Measurements from ENCODE around the gene ATP2A1.
"Not testable (repeated sequence)": the region's sequence is repeated elsewhere in the genome, so short reads cannot be mapped to it uniquely, and the experiment has no call there.

ATP2A1 gene

GRCh38 chr16:28904363-28904762 is 26.1 kb downstream of the ATP2A1 start:
- in situ Hi-C loops (cut with HindIII; ENCODE audit: low sequenced_read_pairs), result no loop called here

DNA sequence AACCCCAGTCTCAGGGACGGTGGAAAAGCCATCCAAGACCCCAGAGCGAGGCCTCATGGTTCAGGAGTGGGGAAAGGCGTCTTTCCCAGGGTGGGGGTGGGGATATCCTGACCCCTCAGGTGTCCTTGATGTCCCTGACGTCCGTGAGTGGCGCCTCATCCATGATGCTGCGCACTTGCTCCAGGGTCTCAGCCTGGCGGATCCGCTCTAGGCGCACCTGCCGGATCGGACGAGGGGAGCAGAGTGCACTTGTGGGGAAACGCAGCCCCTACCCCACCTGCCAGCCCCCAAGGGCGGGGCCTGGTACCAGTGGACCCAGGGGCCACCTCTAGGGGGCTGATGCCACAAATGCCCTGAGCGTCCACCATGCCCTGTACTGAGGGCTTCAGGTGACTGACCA is 26.5 kb downstream of the ATP2A1 start:
- in situ Hi-C loops (cut with HindIII; ENCODE audit: low sequenced_read_pairs), result no loop called here

DNA sequence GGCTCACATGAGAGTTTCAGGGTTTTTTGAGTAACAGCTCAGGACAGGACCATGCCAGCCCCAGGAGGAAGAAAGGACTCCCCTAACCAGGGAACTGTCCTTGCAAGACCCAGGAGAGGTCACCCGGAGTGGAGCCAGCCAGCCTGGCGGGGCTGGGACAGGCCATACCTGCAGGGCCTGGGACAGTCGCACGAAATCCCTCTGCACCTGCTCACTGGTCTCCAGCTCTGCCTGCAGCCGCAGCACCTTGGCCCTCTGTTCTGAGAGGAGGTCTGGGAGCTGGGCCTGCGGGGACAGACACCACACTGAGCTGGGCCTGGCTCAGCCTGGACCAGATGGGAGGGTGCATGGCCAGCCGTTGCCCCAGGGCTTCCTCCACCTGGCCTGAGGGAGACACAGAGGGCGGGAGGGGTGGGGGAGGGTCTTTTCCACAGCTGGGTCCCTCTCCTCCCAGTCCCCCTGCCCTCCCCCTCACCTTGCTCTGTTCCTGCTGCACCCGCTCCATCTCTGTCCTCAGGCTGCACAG is 27.0 kb downstream of the ATP2A1 start:
- in situ Hi-C loops (cut with HindIII; ENCODE audit: low sequenced_read_pairs), result no loop called here

GRCh38 chr16:28905800-28906372 is 27.6 kb downstream of the ATP2A1 start:
- in situ Hi-C loops (cut with HindIII; ENCODE audit: low sequenced_read_pairs), result no loop called here

DNA sequence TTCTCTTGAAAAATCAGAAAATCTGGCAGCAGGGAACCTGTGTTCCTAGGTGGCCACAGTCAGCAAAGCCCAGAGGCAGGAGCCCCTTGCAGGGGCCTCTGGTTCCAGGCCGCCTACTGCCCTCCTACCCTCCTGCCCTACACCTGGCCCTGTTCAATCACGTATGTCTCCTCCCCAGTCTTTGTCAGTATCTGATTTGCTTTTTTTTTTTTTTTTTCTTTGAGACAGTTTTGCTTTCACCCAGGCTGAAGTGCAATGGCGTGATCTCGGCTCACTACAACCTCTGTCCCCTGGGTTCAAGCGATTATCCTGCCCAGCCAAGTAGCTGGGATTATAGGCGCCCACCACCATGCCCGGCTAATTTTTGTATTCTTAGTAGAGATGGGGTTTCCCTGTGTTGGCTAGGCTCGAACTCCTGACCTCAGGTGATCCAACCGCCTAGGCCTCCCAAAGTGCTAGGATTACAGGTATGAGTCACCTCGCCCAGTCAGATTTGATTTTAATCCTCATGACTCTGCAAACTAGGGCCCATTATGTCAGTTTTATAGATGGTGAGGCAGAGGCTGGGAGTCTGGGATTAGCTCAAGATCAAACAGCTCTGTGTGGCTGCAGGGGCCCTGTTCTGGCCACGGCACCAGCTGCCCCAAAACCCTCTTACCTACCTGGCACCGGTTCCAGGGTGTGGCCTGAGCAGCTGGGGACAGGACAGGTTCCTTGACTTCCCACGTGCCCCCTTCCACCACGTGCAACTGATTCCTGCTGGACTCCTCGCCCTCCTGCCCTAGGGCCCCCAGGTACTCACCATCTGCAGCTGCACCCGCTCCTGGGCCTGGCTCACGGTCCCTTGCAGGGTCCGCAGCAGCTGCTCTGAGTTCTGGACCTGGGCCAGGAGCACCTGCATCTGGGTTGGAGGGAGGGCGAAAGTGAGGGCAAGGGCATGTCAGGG is 32.1 kb downstream of the ATP2A1 start:
- in situ Hi-C loops (cut with HindIII; ENCODE audit: low sequenced_read_pairs), result no loop called here

DNA sequence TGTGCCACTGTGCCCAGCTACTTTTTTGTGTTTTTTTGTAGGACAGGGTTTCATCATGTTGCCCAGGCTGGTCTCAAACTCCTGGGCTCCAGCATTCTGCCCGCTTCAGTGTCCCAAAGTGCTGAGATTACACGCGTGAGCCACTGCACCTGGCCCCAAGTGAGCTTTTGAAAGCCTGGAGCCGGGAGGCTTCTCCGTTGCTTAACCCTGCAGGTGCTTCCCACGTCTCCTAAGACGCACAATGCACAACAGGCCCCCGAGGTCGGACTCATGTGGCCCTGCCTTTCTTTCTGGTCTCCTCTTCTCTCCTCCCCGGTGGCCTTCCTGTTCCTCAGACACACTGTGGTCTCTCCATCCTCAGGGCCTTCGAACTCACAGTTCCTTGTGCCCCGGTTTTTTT is 34.3 kb downstream of the ATP2A1 start:
- in situ Hi-C loops (cut with HindIII; ENCODE audit: low sequenced_read_pairs), result no loop called here

- in situ Hi-C loops (cut with HindIII; ENCODE audit: low sequenced_read_pairs), result no loop called here
These were observed 35.8 kb downstream of the ATP2A1 start for GRCh38 chr16:28913946-28914724.

DNA sequence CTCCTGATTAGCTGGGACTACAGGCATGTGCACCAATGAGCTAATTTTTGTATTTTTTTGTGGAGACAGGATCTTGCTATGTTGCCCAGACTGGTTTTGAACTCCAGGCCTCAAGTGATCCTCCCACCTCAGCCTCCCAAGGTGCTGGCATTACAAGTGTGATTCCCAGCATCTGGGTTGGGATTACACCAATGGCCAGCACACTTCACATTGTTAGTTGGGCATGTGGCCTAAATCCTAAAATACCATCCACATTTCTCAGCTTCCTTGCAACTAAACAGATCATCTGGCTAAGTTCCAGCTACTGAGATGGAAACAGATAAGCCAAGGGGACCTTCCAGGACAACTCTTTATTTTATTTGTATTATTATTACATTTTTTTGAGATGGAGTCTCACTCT is 36.9 kb downstream of the ATP2A1 start:
- in situ Hi-C loops (cut with HindIII; ENCODE audit: low sequenced_read_pairs), result no loop called here

GRCh38 chr16:28917095-28917494 is 38.8 kb downstream of the ATP2A1 start:
- in situ Hi-C loops (cut with HindIII; ENCODE audit: low sequenced_read_pairs), result no loop called here

- in situ Hi-C loops (cut with HindIII; ENCODE audit: low sequenced_read_pairs), result no loop called here
These were observed 40.4 kb downstream of the ATP2A1 start for GRCh38 chr16:28918698-28919097.

- in situ Hi-C loops (cut with HindIII; ENCODE audit: low sequenced_read_pairs), result no loop called here
These were observed 44.9 kb downstream of the ATP2A1 start for GRCh38 chr16:28923231-28923587.

DNA sequence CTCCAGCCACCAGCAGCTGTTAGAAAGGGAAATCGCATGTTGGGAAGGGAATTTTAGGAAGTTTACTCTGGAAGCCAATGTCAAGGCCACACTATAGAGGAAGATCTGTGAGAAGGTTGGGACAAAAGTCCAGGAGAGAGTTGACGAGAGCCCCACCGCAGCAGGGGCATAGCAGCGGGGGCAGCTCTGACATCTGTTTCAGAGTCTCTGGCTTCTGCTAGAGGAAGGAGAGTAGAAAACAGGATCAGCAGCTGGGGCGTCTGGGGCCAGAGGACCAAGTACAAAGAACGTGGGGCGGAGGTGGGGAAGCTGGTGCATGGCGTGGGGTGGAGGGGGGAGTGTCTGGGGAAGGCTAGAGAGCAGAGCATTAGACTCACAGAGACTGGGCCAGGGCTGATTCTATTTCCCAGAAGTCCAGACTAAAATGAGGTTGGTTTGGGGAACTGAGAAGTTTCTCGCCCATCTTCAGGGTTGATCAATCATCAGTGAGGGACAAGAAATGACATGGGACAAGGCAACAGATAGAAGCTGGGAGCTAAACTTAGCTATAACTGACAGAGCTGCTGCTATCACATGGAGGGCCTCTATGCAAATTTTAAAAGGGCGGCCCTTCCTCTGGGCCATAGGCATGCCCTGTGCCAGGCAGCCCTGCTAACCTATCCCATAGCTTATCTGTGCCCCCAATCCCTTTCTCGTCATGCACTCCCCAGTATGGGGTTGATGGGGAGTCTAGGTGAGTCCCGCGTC is 45.5 kb downstream of the ATP2A1 start:
- in situ Hi-C loops (cut with HindIII; ENCODE audit: low sequenced_read_pairs), result no loop called here

- in situ Hi-C loops (cut with HindIII; ENCODE audit: low sequenced_read_pairs), result no loop called here
These were observed 46.1 kb downstream of the ATP2A1 start for GRCh38 chr16:28924399-28924761.

DNA sequence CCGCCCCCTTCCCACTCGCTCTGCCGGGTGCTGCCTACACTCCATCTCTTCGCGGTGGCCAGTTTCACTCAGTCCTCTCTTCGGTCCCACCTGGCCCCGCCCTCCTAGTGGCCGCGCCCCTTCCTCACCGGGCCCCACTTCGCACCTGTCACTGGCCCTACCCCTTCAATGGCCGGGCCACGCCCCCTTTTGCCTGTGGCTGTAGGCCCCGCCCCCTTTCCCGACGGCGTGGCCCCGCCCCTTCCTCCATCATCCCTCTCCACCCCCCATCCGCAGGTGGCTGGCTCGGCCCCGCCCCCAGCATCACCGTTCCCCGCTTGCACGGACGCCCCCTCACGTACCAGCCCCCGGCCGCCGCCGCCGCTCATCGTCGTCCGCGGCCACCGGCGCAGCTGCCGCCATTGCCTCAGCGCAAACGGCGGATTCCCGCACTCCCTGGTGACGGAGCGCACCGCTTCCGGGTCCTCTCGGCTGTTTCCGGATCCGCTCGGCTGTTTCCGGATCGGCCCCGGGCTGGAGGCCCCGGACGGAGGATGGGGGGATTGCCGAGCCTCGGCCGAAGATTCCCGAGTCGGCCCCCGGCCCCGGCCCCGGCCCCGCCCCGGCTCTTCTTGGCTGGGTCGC is 46.6 kb downstream of the ATP2A1 start, which contains the start of gene RABEP2:
Gene RABEP2, minus strand, starts transcription at position 477 of the 624 bp plus-strand sequence. Its CDS starts 75 bp downstream, at position 402.
- in situ Hi-C loops (cut with HindIII; ENCODE audit: low sequenced_read_pairs), result no loop called here

DNA sequence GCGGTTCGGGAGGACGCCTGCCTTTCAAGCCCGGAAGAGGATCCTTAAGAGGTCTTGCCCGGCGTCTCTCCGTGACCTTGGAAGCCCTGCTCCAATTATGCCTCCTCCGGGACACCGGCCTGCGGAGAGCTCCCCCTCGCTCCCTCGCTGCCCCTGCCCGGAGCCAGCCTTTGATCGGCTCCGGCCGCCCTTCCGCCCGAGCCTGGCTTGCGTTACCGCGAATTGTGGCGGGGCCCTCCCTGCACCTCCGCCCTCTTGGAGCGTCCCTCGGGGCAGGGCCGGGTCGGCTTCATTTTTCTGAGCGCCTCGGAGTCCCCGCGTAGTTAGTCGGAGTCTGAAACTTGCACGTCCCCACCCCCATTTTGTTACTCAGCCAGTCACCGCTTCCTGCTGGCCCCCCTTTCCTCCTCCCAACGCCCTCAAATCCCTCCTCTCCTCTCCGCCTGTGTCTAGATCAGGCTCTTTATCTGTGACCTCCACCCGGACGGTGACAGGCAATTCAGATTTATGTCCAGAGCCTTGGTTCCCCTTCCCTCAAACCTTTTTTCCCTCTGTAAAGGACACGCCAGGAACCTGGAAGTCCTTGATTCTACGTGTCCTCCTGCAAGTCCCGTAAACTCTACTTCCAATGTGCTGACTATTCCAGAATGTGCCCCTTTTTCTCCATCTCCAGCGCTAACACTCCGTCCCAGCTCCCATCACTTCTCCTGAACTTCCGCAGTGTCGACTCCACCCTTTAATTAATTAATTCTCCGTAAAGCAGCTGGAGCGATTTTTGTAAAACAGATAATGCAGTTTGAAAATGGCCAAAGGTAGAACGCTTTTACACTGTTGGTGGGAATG is 47.3 kb downstream of the ATP2A1 start:
- in situ Hi-C loops (cut with HindIII; ENCODE audit: low sequenced_read_pairs), result no loop called here

- in situ Hi-C loops (cut with HindIII; ENCODE audit: low sequenced_read_pairs), result not testable (repeated sequence)
These were observed 48.0 kb downstream of the ATP2A1 start for GRCh38 chr16:28926284-28926683.

- in situ Hi-C loops (cut with HindIII; ENCODE audit: low sequenced_read_pairs), result no loop called here
These were observed 49.5 kb downstream of the ATP2A1 start for GRCh38 chr16:28927815-28928214.

DNA sequence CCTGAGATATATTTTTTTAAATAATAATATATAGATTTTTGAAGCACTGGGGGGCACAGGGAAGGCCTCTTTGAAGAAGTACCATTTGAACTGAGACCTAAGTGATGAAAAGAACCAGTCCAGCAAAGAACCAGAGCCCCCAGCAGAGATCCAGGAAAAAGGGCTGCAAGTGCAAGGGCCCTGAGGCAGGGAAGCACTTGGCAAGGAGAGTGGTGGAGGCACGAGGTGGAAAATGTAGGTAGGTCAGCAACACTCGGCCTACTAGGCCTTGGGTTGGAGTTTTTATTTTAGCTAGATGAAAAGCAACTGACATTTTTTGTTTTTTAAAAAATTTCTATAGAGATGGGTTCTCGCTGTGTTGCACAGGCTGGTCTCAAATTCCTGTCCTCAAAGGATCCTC is 51.9 kb downstream of the ATP2A1 start:
- in situ Hi-C loops (cut with HindIII; ENCODE audit: low sequenced_read_pairs), result no loop called here

DNA sequence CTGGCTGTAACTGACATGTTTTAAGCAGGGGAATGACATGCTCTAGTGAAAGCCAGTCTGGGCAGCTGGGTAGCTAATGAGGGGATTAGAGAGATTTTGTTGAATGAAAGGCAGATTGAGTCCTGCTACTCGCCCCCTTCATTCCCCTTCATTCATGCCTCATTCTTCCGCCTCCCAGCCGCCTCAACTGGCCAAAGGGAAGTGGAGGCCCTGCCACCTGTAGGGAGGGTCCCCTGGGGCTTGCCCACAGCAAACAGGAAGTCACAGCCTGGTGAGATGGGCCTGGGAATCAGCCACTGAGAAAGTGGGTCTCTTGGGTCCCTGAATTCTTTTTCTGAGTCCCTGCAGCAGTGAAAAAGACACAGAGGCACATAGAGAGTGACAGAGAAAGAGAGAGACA is 52.4 kb downstream of the ATP2A1 start:
- in situ Hi-C loops (cut with HindIII; ENCODE audit: low sequenced_read_pairs), result no loop called here
